ENCODE measurements around the gene DCXR. TPM values are rescaled to one million over a fixed set of nuclear protein-coding genes. Genes with fewer than 3 reads are reported as not detected.
A peak's percentile ranks its signal among the peaks of the same experiment; 100 is the strongest.

Gene DCXR
- total and polyA plus RNA-seq, 2 of the 13 experiments (the other 11 are each of a cell fraction or from before 2014, with no cell fraction given): 287 to 311 TPM

DNA sequence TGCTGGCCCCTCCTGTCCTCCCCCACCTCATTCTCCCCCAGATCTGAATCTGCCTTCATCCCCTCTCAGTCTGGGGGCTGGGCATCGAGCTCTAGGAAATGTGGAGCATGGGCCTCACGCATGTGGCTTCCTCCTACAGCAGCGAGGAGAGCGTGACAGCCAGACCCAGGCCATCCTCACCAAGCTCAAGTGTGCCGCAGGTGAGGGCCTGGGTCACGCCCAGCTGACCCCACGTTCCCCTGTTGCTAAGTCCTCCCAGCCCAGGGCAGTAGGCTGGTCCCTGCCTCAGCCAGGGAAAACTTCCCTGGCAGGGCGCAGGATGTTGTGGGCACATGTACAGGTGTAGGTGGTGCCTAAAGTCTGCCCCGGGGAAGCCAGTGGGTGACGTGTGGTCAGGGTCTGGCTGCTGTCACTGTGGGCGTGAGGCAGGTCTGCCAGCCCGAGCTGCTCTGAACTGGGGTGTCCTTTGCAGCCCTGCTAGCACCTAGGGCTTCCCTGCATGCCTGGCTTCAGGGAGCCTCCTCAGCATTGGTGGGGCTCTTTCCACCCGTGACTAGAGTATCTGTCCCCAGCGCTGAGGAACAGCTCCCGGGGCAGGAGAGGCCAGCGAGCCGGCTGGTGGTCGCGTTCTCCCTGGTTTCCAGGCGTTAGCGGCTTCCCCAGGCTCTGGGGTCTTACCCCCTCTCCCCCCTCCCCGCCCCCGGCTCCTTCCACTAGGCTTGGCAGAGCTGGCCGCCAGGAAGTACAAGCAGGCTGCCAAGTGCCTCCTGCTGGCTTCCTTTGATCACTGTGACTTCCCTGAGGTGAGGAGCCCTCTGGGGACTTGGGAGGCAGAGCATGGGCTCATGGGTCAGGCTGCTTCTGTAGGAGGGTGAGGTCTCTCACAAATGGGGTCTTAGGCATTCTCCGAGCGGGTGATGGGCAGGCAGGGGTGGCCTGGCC lies 17.8 kb upstream of the DCXR start (continued):
- TF ChIP-seq, protein P1, sequence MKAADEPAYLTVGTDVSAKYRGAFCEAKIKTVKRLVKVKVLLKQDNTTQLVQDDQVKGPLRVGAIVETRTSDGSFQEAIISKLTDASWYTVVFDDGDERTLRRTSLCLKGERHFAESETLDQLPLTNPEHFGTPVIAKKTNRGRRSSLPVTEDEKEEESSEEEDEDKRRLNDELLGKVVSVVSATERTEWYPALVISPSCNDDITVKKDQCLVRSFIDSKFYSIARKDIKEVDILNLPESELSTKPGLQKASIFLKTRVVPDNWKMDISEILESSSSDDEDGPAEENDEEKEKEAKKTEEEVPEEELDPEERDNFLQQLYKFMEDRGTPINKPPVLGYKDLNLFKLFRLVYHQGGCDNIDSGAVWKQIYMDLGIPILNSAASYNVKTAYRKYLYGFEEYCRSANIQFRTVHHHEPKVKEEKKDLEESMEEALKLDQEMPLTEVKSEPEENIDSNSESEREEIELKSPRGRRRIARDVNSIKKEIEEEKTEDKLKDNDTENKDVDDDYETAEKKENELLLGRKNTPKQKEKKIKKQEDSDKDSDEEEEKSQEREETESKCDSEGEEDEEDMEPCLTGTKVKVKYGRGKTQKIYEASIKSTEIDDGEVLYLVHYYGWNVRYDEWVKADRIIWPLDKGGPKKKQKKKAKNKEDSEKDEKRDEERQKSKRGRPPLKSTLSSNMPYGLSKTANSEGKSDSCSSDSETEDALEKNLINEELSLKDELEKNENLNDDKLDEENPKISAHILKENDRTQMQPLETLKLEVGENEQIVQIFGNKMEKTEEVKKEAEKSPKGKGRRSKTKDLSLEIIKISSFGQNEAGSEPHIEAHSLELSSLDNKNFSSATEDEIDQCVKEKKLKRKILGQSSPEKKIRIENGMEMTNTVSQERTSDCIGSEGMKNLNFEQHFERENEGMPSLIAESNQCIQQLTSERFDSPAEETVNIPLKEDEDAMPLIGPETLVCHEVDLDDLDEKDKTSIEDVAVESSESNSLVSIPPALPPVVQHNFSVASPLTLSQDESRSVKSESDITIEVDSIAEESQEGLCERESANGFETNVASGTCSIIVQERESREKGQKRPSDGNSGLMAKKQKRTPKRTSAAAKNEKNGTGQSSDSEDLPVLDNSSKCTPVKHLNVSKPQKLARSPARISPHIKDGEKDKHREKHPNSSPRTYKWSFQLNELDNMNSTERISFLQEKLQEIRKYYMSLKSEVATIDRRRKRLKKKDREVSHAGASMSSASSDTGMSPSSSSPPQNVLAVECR (CRISPR knock-in tag; IDR thresholded peaks at IDR 0.05; ENCODE audit: borderline replicate concordance): 0 out of 2 replicates have a peak, but pooled peaks have one; percentile 34
- TF ChIP-seq, protein P2, sequence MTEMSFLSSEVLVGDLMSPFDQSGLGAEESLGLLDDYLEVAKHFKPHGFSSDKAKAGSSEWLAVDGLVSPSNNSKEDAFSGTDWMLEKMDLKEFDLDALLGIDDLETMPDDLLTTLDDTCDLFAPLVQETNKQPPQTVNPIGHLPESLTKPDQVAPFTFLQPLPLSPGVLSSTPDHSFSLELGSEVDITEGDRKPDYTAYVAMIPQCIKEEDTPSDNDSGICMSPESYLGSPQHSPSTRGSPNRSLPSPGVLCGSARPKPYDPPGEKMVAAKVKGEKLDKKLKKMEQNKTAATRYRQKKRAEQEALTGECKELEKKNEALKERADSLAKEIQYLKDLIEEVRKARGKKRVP (CRISPR knock-in tag; IDR thresholded peaks at IDR 0.05): no peak

DNA sequence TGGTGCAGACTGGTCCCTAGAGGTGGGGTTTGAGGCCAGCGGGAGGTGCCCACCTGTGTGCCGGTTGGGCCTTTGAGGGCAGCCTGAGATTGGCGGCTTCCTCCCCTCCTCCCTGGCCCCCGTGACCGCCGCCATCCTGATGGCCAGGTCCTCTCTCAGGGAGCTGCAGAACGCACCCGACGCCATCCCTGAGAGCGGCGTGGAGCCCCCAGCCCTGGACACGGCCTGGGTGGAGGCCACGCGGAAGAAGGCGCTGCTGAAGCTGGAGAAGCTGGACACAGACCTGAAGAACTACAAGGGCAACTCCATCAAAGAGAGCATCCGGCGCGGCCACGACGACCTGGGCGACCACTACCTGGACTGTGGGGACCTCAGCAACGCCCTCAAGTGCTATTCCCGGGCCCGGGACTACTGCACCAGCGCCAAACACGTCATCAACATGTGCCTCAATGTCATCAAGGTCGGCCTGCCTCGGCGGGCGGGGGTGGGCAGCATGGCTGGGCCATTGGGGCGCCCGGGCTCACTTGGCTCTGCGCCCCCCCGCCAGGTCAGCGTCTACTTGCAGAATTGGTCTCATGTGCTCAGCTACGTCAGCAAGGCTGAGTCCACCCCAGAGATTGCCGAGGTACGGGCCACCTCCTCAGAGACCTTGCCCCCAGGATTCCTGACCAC lies 17.0 kb upstream of the DCXR start:
- Histone ChIP-seq H3K4me2 (ENCODE audit: low read depth, low read length) (no peak overlapping the region), H3K9ac (ENCODE audit: insufficient read depth, low read depth, low read length) (no peak overlapping the region), H3K4me3 (replicated peaks in 1 of 3; ENCODE audit: insufficient read depth in 1 of 3, low read depth in 2 of 3, low read length in 3 of 3) (no peak overlapping the region), H3K9me3 (ENCODE audit: low read length) (no peaks in the 10 kb centered on the region), H4K20me1 (ENCODE audit: insufficient read depth, low read length) (no peaks in the 10 kb centered on the region; the same call in 1 of the 2 replicates), H2AFZ (ENCODE audit: low read length) (no peak overlapping the region), H3K4me1 (ENCODE audit: insufficient read depth, low read length) (peaks cover 60% of the 10 kb centered on the region), H3K27ac (ENCODE audit: extremely low read length, insufficient read depth, low read length) (no peak overlapping the region), H3K79me2 (ENCODE audit: insufficient read depth, low read length) (peaks cover 32% of the 10 kb centered on the region), H3K27me3 (ENCODE audit: control insufficient read depth in 1 of 2, insufficient read depth in 2 of 2, low read length in 2 of 2) (no peaks in the 10 kb centered on the region; a peak in 2 of 5 replicates), H3K36me3 (replicated peaks in 1 of 2; ENCODE audit: control insufficient read depth in 1 of 2, insufficient read depth in 2 of 2, low read length in 2 of 2) (peaks cover 27 to 42% of the 10 kb centered on the region in 2 experiments)
- WGBS (ENCODE audit: low lambda C conversion rate): 93% methylated on average over 37 of the region's 38 CpGs
- ChIA-PET CTCF (ENCODE audit: low intra/inter-chr PET ratio, low total read pairs) (no interaction called here), POLR2A (interaction anchor here (0.9 to 1.6 kb wide), 3 partner anchors 9 to 17 kb away, joined by 3 read pairs; partner anchors contain the start of gene DCXR)
- no TSS peak for BruUV-seq (replicated peaks)
- FAIRE-seq: no peak
- no peak for ATAC-seq
- intact Hi-C loops (cut with micrococcal nuclease; ENCODE audit: unreplicated experiment) (loop anchor here (5.0 kb wide), 1 partner anchor 43 kb away; the partner anchor contains the start of gene FASN), in situ Hi-C loops (cut with HindIII; ENCODE audit: extremely low pct_ligation_motif_present, low pct_unique_long_range_greater_than_20kb) (no loop called here)
- no peak for DNase-seq (ENCODE audit: low spot score)
- TF ChIP-seq AGO2 (optimal IDR thresholded peaks at IDR 0.05; ENCODE audit: low read depth, low read length) (peak; percentile 85), POLR2AphosphoS2 (IDR thresholded peaks at IDR 0.05; ENCODE audit: low read depth, low read length) (no peak), POLR2G (IDR thresholded peaks at IDR 0.05; ENCODE audit: low read depth, low read length) (peak; percentile 10; the same call in 1 of the 2 replicates), RBFOX2 (IDR thresholded peaks at IDR 0.05; ENCODE audit: low read depth, low read length) (peak; percentile 59)
- TF ChIP-seq, protein P1 (CRISPR knock-in tag; IDR thresholded peaks at IDR 0.05; ENCODE audit: borderline replicate concordance): 0 out of 2 replicates have a peak, but pooled peaks have one; percentile 9
